ENCODE data around the gene KLHL21. TPM values are rescaled to one million over a fixed set of nuclear protein-coding genes. Genes with fewer than 3 reads are reported as not detected.

The KLHL21 gene
- total and polyA plus RNA-seq, 9 of the 15 experiments (the other 6 are each of a cell fraction or from before 2014, with no cell fraction given): 2.1 to 42.1 (median 17.5) TPM

DNA sequence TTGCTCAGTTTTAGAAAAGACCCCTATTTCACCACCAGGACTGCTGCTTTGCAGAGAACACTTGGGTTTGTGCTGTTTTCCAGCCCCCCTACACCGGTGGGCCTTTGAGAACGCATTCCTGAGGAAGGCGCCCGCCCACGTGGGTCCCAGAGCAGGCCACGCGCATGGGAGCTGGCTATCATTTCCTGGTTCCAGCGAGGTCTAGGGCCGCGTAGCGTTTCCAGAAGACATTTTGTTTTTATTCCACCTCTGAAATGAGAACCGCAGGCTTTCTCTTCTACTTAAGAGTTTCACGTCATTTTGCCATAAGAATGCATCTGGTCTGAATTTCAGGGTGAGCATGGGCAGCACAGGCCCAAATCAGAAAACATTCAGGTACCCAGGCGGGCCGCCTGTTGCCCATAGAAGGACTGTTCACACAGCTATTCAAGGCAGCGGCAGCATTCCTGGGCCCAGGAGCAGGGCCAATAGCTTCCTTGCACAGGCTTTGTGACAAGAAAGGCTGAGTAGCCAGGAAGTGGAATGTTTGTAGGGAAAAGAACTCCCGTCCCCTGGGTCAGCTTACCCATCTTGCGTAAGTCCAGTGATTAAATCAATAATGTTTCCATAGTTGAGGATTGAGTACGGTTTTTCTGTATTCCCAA lies 1.4 kb upstream of the KLHL21 start (continued):
- TF ChIP-seq MNT (conservative IDR thresholded peaks at IDR 0.05) (peak; percentile 97 to 98), ZNF354B (CRISPR knock-in tag; IDR thresholded peaks at IDR 0.05) (0 out of 2 replicates have a peak, but pooled peaks have one; percentile 21), RBM22 (IDR thresholded peaks at IDR 0.05; ENCODE audit: low read depth, low read length, poor library complexity, severe bottlenecking) (no peak), SREBF2 (CRISPR knock-in tag; IDR thresholded peaks at IDR 0.05) (no peak), ILK (tag; IDR thresholded peaks at IDR 0.05; ENCODE audit: borderline replicate concordance, low read depth) (0 out of 2 replicates have a peak, but pooled peaks have one; percentile 58), CAMTA2 (CRISPR knock-in tag; conservative IDR thresholded peaks at IDR 0.05) (0 out of 2 replicates have a peak, but pooled peaks have one; percentile 74), ZNF511 (CRISPR knock-in tag; IDR thresholded peaks at IDR 0.05) (peak; percentile 54; the same call in 1 of the 2 replicates), ZNF347 (CRISPR knock-in tag; IDR thresholded peaks at IDR 0.05; ENCODE audit: low read depth) (peak; percentile 77; the same call in 1 of the 2 replicates)
- TF ChIP-seq, protein P1, sequence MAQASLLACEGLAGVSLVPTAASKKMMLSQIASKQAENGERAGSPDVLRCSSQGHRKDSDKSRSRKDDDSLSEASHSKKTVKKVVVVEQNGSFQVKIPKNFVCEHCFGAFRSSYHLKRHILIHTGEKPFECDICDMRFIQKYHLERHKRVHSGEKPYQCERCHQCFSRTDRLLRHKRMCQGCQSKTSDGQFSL (CRISPR knock-in tag; IDR thresholded peaks at IDR 0.05): no peak
- TF ChIP-seq, protein P1 (tag; IDR thresholded peaks at IDR 0.05): peak in 1 of 2 experiments; percentile 53; a peak in 1 of 4 replicates
- TF ChIP-seq, protein P2, sequence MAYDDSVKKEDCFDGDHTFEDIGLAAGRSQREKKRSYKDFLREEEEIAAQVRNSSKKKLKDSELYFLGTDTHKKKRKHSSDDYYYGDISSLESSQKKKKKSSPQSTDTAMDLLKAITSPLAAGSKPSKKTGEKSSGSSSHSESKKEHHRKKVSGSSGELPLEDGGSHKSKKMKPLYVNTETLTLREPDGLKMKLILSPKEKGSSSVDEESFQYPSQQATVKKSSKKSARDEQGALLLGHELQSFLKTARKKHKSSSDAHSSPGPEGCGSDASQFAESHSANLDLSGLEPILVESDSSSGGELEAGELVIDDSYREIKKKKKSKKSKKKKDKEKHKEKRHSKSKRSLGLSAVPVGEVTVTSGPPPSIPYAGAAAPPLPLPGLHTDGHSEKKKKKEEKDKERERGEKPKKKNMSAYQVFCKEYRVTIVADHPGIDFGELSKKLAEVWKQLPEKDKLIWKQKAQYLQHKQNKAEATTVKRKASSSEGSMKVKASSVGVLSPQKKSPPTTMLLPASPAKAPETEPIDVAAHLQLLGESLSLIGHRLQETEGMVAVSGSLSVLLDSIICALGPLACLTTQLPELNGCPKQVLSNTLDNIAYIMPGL (CRISPR knock-in tag; IDR thresholded peaks at IDR 0.05): peak; percentile 87
- TF ChIP-seq, protein P3, sequence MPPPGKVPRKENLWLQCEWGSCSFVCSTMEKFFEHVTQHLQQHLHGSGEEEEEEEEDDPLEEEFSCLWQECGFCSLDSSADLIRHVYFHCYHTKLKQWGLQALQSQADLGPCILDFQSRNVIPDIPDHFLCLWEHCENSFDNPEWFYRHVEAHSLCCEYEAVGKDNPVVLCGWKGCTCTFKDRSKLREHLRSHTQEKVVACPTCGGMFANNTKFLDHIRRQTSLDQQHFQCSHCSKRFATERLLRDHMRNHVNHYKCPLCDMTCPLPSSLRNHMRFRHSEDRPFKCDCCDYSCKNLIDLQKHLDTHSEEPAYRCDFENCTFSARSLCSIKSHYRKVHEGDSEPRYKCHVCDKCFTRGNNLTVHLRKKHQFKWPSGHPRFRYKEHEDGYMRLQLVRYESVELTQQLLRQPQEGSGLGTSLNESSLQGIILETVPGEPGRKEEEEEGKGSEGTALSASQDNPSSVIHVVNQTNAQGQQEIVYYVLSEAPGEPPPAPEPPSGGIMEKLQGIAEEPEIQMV (tag; conservative IDR thresholded peaks at IDR 0.05; ENCODE audit: low read depth): peak; percentile 61; the same call in 1 of the 2 replicates
- TF ChIP-seq, protein P4, sequence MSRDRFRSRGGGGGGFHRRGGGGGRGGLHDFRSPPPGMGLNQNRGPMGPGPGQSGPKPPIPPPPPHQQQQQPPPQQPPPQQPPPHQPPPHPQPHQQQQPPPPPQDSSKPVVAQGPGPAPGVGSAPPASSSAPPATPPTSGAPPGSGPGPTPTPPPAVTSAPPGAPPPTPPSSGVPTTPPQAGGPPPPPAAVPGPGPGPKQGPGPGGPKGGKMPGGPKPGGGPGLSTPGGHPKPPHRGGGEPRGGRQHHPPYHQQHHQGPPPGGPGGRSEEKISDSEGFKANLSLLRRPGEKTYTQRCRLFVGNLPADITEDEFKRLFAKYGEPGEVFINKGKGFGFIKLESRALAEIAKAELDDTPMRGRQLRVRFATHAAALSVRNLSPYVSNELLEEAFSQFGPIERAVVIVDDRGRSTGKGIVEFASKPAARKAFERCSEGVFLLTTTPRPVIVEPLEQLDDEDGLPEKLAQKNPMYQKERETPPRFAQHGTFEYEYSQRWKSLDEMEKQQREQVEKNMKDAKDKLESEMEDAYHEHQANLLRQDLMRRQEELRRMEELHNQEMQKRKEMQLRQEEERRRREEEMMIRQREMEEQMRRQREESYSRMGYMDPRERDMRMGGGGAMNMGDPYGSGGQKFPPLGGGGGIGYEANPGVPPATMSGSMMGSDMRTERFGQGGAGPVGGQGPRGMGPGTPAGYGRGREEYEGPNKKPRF (IDR thresholded peaks at IDR 0.05; ENCODE audit: low read depth, low read length): no peak
- TF ChIP-seq, protein P5, sequence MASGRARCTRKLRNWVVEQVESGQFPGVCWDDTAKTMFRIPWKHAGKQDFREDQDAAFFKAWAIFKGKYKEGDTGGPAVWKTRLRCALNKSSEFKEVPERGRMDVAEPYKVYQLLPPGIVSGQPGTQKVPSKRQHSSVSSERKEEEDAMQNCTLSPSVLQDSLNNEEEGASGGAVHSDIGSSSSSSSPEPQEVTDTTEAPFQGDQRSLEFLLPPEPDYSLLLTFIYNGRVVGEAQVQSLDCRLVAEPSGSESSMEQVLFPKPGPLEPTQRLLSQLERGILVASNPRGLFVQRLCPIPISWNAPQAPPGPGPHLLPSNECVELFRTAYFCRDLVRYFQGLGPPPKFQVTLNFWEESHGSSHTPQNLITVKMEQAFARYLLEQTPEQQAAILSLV (tag; IDR thresholded peaks at IDR 0.05): peak; percentile 70; the same call in 1 of the 2 replicates
